ENCODE measurements around the gene F10. TPM values are rescaled to one million over a fixed set of nuclear protein-coding genes. Genes with fewer than 3 reads are reported as not detected.

F10 gene
- polyA plus RNA-seq, 1 donor from 2014 or later, result not detected

DNA sequence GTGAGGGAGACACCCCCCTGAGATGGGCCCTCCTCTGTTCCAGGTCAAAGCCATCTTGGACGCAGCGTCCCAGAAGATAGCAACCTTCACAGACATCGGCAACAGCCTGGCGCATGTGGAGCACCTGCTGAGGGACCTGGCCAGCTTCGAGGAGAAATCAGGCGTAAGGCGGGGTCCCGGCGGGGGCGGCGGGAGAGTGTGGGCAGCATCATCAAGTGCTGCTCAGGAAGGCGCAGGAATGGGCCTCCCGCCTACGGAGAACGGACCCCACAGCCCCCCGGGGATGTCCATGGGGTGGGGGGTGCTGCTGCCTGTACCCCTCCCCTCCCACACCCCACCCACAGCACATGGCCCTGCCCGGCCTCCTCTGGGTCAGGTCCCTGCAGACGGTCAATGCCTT is 48.2 kb upstream of the F10 start:
- H3F3A ChIP-seq (ENCODE audit: insufficient read depth, low read length, poor library complexity, severe bottlenecking), result no peaks in the 10 kb centered on the region
- H3K4me3 ChIP-seq (ENCODE audit: low read length), result no peak overlapping the region
- TF ChIP-seq EZH2 (IDR thresholded peaks at IDR 0.05; ENCODE audit: borderline replicate concordance, insufficient read depth, low read length, poor library complexity, severe bottlenecking), result no peak
- no peak for TF ChIP-seq POLR2AphosphoS5 (IDR thresholded peaks at IDR 0.05)
- no peak for TF ChIP-seq RAD21 (conservative IDR thresholded peaks at IDR 0.05)
- no peak for TF ChIP-seq MXI1 (conservative IDR thresholded peaks at IDR 0.05; ENCODE audit: poor library complexity, severe bottlenecking)
- TF ChIP-seq SMC3 (conservative IDR thresholded peaks at IDR 0.05; ENCODE audit: poor library complexity), result no peak
- TF ChIP-seq, protein P1, sequence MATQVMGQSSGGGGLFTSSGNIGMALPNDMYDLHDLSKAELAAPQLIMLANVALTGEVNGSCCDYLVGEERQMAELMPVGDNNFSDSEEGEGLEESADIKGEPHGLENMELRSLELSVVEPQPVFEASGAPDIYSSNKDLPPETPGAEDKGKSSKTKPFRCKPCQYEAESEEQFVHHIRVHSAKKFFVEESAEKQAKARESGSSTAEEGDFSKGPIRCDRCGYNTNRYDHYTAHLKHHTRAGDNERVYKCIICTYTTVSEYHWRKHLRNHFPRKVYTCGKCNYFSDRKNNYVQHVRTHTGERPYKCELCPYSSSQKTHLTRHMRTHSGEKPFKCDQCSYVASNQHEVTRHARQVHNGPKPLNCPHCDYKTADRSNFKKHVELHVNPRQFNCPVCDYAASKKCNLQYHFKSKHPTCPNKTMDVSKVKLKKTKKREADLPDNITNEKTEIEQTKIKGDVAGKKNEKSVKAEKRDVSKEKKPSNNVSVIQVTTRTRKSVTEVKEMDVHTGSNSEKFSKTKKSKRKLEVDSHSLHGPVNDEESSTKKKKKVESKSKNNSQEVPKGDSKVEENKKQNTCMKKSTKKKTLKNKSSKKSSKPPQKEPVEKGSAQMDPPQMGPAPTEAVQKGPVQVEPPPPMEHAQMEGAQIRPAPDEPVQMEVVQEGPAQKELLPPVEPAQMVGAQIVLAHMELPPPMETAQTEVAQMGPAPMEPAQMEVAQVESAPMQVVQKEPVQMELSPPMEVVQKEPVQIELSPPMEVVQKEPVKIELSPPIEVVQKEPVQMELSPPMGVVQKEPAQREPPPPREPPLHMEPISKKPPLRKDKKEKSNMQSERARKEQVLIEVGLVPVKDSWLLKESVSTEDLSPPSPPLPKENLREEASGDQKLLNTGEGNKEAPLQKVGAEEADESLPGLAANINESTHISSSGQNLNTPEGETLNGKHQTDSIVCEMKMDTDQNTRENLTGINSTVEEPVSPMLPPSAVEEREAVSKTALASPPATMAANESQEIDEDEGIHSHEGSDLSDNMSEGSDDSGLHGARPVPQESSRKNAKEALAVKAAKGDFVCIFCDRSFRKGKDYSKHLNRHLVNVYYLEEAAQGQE (IDR thresholded peaks at IDR 0.05; ENCODE audit: borderline replicate concordance), result no peak
- TF ChIP-seq TAF1 (IDR thresholded peaks at IDR 0.05; ENCODE audit: low read depth), result no peak
- no peak for TF ChIP-seq EP300 (conservative IDR thresholded peaks at IDR 0.05; ENCODE audit: poor library complexity, severe bottlenecking)
- TF ChIP-seq, protein P2, sequence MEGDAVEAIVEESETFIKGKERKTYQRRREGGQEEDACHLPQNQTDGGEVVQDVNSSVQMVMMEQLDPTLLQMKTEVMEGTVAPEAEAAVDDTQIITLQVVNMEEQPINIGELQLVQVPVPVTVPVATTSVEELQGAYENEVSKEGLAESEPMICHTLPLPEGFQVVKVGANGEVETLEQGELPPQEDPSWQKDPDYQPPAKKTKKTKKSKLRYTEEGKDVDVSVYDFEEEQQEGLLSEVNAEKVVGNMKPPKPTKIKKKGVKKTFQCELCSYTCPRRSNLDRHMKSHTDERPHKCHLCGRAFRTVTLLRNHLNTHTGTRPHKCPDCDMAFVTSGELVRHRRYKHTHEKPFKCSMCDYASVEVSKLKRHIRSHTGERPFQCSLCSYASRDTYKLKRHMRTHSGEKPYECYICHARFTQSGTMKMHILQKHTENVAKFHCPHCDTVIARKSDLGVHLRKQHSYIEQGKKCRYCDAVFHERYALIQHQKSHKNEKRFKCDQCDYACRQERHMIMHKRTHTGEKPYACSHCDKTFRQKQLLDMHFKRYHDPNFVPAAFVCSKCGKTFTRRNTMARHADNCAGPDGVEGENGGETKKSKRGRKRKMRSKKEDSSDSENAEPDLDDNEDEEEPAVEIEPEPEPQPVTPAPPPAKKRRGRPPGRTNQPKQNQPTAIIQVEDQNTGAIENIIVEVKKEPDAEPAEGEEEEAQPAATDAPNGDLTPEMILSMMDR (IDR thresholded peaks at IDR 0.05; ENCODE audit: poor library complexity, severe bottlenecking), result no peak
- no peak overlapping the region for H2AFZ ChIP-seq (ENCODE audit: low read depth, low read length)
- H3K9me3 ChIP-seq (ENCODE audit: low read length), result no peaks in the 10 kb centered on the region
- H3K9ac ChIP-seq (ENCODE audit: low read length), result no peak overlapping the region
- no peak overlapping the region for H3K27ac ChIP-seq (ENCODE audit: low read length)
- no peaks in the 10 kb centered on the region for H4K20me1 ChIP-seq (ENCODE audit: insufficient read depth)
- peaks cover 5% of the 10 kb centered on the region for H3K36me3 ChIP-seq (ENCODE audit: insufficient read depth, low read length)
- no peaks in the 10 kb centered on the region for H3K9me2 ChIP-seq (ENCODE audit: insufficient read depth, low read length)
- H3K79me2 ChIP-seq (replicated peaks; ENCODE audit: insufficient read depth, low read length), result no peaks in the 10 kb centered on the region
- H3K4me2 ChIP-seq (ENCODE audit: low read length), result no peak overlapping the region
- H3K27me3 ChIP-seq (ENCODE audit: insufficient read depth, low read depth, low read length), result no peaks in the 10 kb centered on the region

DNA sequence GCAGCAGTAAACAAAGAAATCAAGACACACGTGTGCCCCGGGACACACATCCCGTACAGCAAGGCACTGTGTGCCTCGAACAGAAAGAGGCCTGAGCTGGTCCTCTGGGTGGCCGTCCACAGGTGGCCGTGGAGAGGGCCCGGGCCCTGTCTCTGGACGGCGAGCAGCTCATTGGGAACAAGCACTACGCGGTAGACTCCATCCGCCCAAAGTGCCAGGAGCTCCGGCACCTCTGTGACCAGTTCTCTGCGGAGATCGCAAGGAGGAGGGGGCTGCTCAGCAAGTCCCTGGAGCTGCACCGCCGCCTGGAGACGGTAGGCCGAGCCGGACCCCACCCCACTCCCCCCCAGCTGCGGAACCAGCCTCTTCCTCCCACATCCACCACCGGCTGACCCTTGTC is 47.7 kb upstream of the F10 start:
- H3K9me2 ChIP-seq (ENCODE audit: insufficient read depth, low read length), result no peaks in the 10 kb centered on the region
- no peaks in the 10 kb centered on the region for H3K9me3 ChIP-seq (ENCODE audit: low read length)
- no peaks in the 10 kb centered on the region for H4K20me1 ChIP-seq (ENCODE audit: insufficient read depth)
- no peaks in the 10 kb centered on the region for H3K79me2 ChIP-seq (replicated peaks; ENCODE audit: insufficient read depth, low read length)
- no peak for TF ChIP-seq TAF1 (IDR thresholded peaks at IDR 0.05; ENCODE audit: low read depth)
- no peak for TF ChIP-seq MXI1 (conservative IDR thresholded peaks at IDR 0.05; ENCODE audit: poor library complexity, severe bottlenecking)
- TF ChIP-seq POLR2AphosphoS5 (IDR thresholded peaks at IDR 0.05), result no peak
- TF ChIP-seq, protein P1 (IDR thresholded peaks at IDR 0.05; ENCODE audit: borderline replicate concordance), result no peak
- TF ChIP-seq SMC3 (conservative IDR thresholded peaks at IDR 0.05; ENCODE audit: poor library complexity), result no peak
- no peak for TF ChIP-seq EP300 (conservative IDR thresholded peaks at IDR 0.05; ENCODE audit: poor library complexity, severe bottlenecking)
- TF ChIP-seq, protein P2 (IDR thresholded peaks at IDR 0.05; ENCODE audit: poor library complexity, severe bottlenecking), result no peak
- TF ChIP-seq RAD21 (conservative IDR thresholded peaks at IDR 0.05), result no peak
- no peaks in the 10 kb centered on the region for H3F3A ChIP-seq (ENCODE audit: insufficient read depth, low read length, poor library complexity, severe bottlenecking)
- no peak overlapping the region for H3K4me2 ChIP-seq (ENCODE audit: low read length)
- no peak overlapping the region for H3K27ac ChIP-seq (ENCODE audit: low read length)
- no peaks in the 10 kb centered on the region for H3K27me3 ChIP-seq (ENCODE audit: insufficient read depth, low read depth, low read length)
- H3K36me3 ChIP-seq (ENCODE audit: insufficient read depth, low read length), result peaks cover 5% of the 10 kb centered on the region
- H3K4me3 ChIP-seq (ENCODE audit: low read length), result no peak overlapping the region
- no peak overlapping the region for H2AFZ ChIP-seq (ENCODE audit: low read depth, low read length)
- no peak overlapping the region for H3K9ac ChIP-seq (ENCODE audit: low read length)

All from neural cell (in vitro differentiated cells).